Keratinocyte (primary cell): ENCODE results near the gene MAP7D1. TPM values are rescaled to one million over a fixed set of nuclear protein-coding genes. Genes with fewer than 3 reads are reported as not detected.

Experiments
- DNase-seq: peaks from one replicate; pipeline ENCODE4 v3.0.0-alpha.2; 2011; ENCODE audit warnings: low read depth, missing footprints, low spot score
- FAIRE-seq: peaks from 2 replicates; lab custom pipeline; 2011; peaks lifted over from hg19 to GRCh38; lab: Jason Lieb, UNC
- H2AFZ ChIP-seq: 2 replicates; pipeline ENCODE4 v1.6.0; 2012; ENCODE audit warnings: low read length, control low read depth, inconsistent platforms; ENCODE audit not compliant: control insufficient read depth
- H3K27ac ChIP-seq: 2 replicates; pipeline ENCODE4 v1.5.1; 2011; ENCODE audit warnings: low read length; ENCODE audit not compliant: control insufficient read depth, insufficient read depth
- H3K27me3 ChIP-seq: 3 replicates; pipeline ENCODE4 v1.6.0; 2011; ENCODE audit warnings: low read length; ENCODE audit not compliant: control insufficient read depth, insufficient read depth; ENCODE audit errors: extremely low read depth
- H3K36me3 ChIP-seq, 2 experiments: 2 replicates in 1 of 2; 3 replicates in 1 of 2; pipeline ENCODE4 v1.5.1; 2011; ENCODE audit warnings: low read length in 2 of 2, mild to moderate bottlenecking in 1 of 2; ENCODE audit not compliant: control insufficient read depth in 2 of 2, insufficient read depth in 2 of 2; ENCODE audit errors: extremely low read depth in 1 of 2
- H3K4me1 ChIP-seq: 3 replicates; pipeline ENCODE4 v1.5.1; 2011; ENCODE audit warnings: low read length; ENCODE audit not compliant: control insufficient read depth, insufficient read depth; ENCODE audit errors: extremely low read depth
- H3K4me2 ChIP-seq: 3 replicates; pipeline ENCODE4 v1.6.0; 2011; ENCODE audit warnings: low read depth, low read length; ENCODE audit not compliant: control insufficient read depth, insufficient read depth; ENCODE audit errors: extremely low read depth
- H3K4me3 ChIP-seq, 3 experiments: fragments of 200-600 bp in 1 of 3; sonication (generic) in 1 of 3; 2 replicates in 2 of 3; 3 replicates in 1 of 3; pipeline ENCODE4 v1.5.1; 2011 to 2016; ENCODE audit warnings: low read length in 3 of 3, mild to moderate bottlenecking in 3 of 3, control low read depth in 2 of 3, inconsistent platforms in 1 of 3, low read depth in 1 of 3, mixed read lengths in 1 of 3, mixed run types in 1 of 3, moderate library complexity in 1 of 3; ENCODE audit not compliant: control insufficient read depth in 2 of 3, insufficient read depth in 2 of 3; ENCODE audit errors: extremely low read depth in 1 of 3
- H3K79me2 ChIP-seq: 2 replicates; pipeline ENCODE4 v1.6.0; 2012; ENCODE audit warnings: low read length; ENCODE audit not compliant: control insufficient read depth, insufficient read depth
- H3K9ac ChIP-seq: 3 replicates; pipeline ENCODE4 v1.6.0; 2011; ENCODE audit warnings: low read length; ENCODE audit not compliant: control insufficient read depth, insufficient read depth; ENCODE audit errors: extremely low read depth
- H3K9me1 ChIP-seq: 3 replicates; pipeline ENCODE4 v1.6.0; 2011; ENCODE audit warnings: low read length; ENCODE audit not compliant: control insufficient read depth, insufficient read depth; ENCODE audit errors: extremely low read depth
- H3K9me3 ChIP-seq: 2 replicates; pipeline ENCODE4 v1.5.1; 2012; ENCODE audit warnings: low read depth, low read length; ENCODE audit not compliant: control insufficient read depth
- H4K20me1 ChIP-seq: 3 replicates; pipeline ENCODE4 v1.6.0; 2011; ENCODE audit warnings: low read length; ENCODE audit not compliant: control insufficient read depth, insufficient read depth; ENCODE audit errors: extremely low read depth
- CTCF ChIP-seq, 3 experiments: IDR thresholded peaks in 1 of 3; conservative IDR thresholded peaks in 1 of 3; optimal IDR thresholded peaks in 1 of 3; 2 replicates in 2 of 3; 3 replicates in 1 of 3; pipeline versions ENCODE3 to v1.5.1; 2011; ENCODE audit warnings: low read length in 3 of 3, mild to moderate bottlenecking in 3 of 3, moderate library complexity in 2 of 3, control low read depth in 1 of 3, inconsistent platforms in 1 of 3; ENCODE audit not compliant: insufficient read depth in 2 of 3; ENCODE audit errors: extremely low read depth in 1 of 3
- EZH2 ChIP-seq: IDR thresholded peaks from one replicate; pipeline ENCODE4 v1.6.1; 2012; ENCODE audit warnings: inconsistent platforms, mild to moderate bottlenecking, low read length, moderate library complexity
- dilution Hi-C: fragments of 300-500 bp; cut with MboI; formaldehyde crosslinking; loops from one replicate; pipeline ENCODE4 v1.7.0; 2020; ENCODE audit warnings: low sequenced_read_pairs; ENCODE audit not compliant: extremely low pct_ligation_motif_present
- polyA plus RNA-seq, 5 experiments: library from polyadenylated mRNA; depleted of rRNA in 3 of 5; stranded (reverse) in 3 of 5; stranded (forward) in 1 of 5; unstranded in 1 of 5; fragments of >200 nt; gene quantifications; 1 replicate in 1 of 5; 2 replicates in 3 of 5; 3 replicates in 1 of 5; pipeline versions ENCODE4 v1.2.1 to v1.2.3, GENCODE V29; 2011 to 2012; ENCODE audit warnings: missing spikeins in 2 of 5, low read depth in 1 of 5, low replicate concordance in 1 of 5

The MAP7D1 gene
- polyA plus RNA-seq, 1 donor (not counting 4 experiments of a cell fraction or from before 2014, with no cell fraction given) = 75.0 TPM

GRCh38 chr1:36137226-36137625 lies 18.7 kb upstream of the MAP7D1 start:
- TF ChIP-seq CTCF (optimal IDR thresholded peaks at IDR 0.05 in 1 of 3, IDR thresholded peaks at IDR 0.05 in 1 of 3, conservative IDR thresholded peaks at IDR 0.05 in 1 of 3; ENCODE audit: extremely low read depth in 1 of 3, insufficient read depth in 2 of 3, low read length in 3 of 3) (no peak), EZH2 (no peak)
- H3K4me3 ChIP-seq = no peak overlapping the region
- H3K27ac ChIP-seq = peak overlapping the region; percentile 98
- DNase-seq (no peak), FAIRE-seq (no peak)
- H4K20me1 ChIP-seq = peaks cover 3% of the 10 kb centered on the region
- no peaks in the 10 kb centered on the region for H3K9me3 ChIP-seq
- H3K4me2 ChIP-seq = no peak overlapping the region
- H3K79me2 ChIP-seq = peaks cover 28% of the 10 kb centered on the region
- H3K4me1 ChIP-seq = peaks cover 52% of the 10 kb centered on the region
- peaks cover 11 to 35% of the 10 kb centered on the region in 2 experiments for H3K36me3 ChIP-seq
- H3K9ac ChIP-seq = no peak overlapping the region
- no peaks in the 10 kb centered on the region for H3K27me3 ChIP-seq
- dilution Hi-C loops = no loop called here
- H3K9me1 ChIP-seq = peaks cover 3% of the 10 kb centered on the region
- H2AFZ ChIP-seq = no peak overlapping the region

- DNase-seq (no peak), FAIRE-seq (no peak)
- Histone ChIP-seq H3K4me3 (no peak overlapping the region), H3K4me1 (peaks cover 52% of the 10 kb centered on the region), H3K79me2 (peaks cover 33% of the 10 kb centered on the region), H3K27ac (no peak overlapping the region), H4K20me1 (peaks cover 3% of the 10 kb centered on the region), H2AFZ (no peak overlapping the region), H3K9me3 (no peaks in the 10 kb centered on the region), H3K27me3 (no peaks in the 10 kb centered on the region), H3K9me1 (peaks cover 3% of the 10 kb centered on the region), H3K36me3 (peaks cover 11 to 35% of the 10 kb centered on the region in 2 experiments), H3K9ac (no peak overlapping the region), H3K4me2 (no peak overlapping the region)
- TF ChIP-seq CTCF (optimal IDR thresholded peaks at IDR 0.05 in 1 of 3, IDR thresholded peaks at IDR 0.05 in 1 of 3, conservative IDR thresholded peaks at IDR 0.05 in 1 of 3; ENCODE audit: extremely low read depth in 1 of 3, insufficient read depth in 2 of 3, low read length in 3 of 3) (no peak), EZH2 (no peak)
- dilution Hi-C loops = no loop called here
Observed at GRCh38 chr1:36137776-36138175, 18.2 kb upstream of the MAP7D1 start.
